Measurements from ENCODE around the gene FAM83B. TPM values are rescaled to one million over a fixed set of nuclear protein-coding genes. Genes with fewer than 3 reads are reported as not detected.
"Not testable (repeated sequence)": the region's sequence is repeated elsewhere in the genome, so short reads cannot be mapped to it uniquely, and the experiment has no call there.

FAM83B gene
- polyA plus RNA-seq: 1 to 10 TPM; 2.7 to 9.9 TPM

- WGBS, 2 donors: 7 to 9% methylated on average over 41 to 50 of the region's 50 CpGs
- H3K27ac ChIP-seq (ENCODE audit: low read depth in 2 of 2, low read length in 1 of 2): peak within 1 kb of the TSS; percentile 93
- H3K36me3 ChIP-seq (ENCODE audit: control insufficient read depth in 2 of 2, insufficient read depth in 2 of 2, low read length in 1 of 2): no peaks in the 10 kb centered on the region
- H3K4me1 ChIP-seq (ENCODE audit: control insufficient read depth in 2 of 2, insufficient read depth in 2 of 2, low read length in 1 of 2): peaks cover 0 to 4% of the 10 kb centered on the region in 2 donors
- peak within 1 kb of the TSS; percentile 65 to 73 for H3K4me3 ChIP-seq (ENCODE audit: low read depth in 1 of 2, low read length in 2 of 2)
- no peaks in the 10 kb centered on the region for H3K27me3 ChIP-seq (ENCODE audit: control insufficient read depth in 1 of 2, insufficient read depth in 2 of 2, low read length in 2 of 2)
- H3K9me3 ChIP-seq (ENCODE audit: control insufficient read depth in 2 of 2, insufficient read depth in 1 of 2, low read depth in 1 of 2, low read length in 1 of 2): no peaks in the 10 kb centered on the region
These were observed at the start of gene FAM83B for GRCh38 chr6:54846243-54846856. TSS of gene FAM83B (plus strand) at chr6:54846771. CDS start at chr6:54870247, 23,476 bp downstream.

- not testable (repeated sequence) for H3K27me3 ChIP-seq (ENCODE audit: control insufficient read depth in 1 of 2, insufficient read depth in 2 of 2, low read length in 2 of 2); H3K4me3 ChIP-seq (ENCODE audit: low read depth in 1 of 2, low read length in 2 of 2); H3K27ac ChIP-seq (ENCODE audit: low read depth in 2 of 2, low read length in 1 of 2); H3K4me1 ChIP-seq (ENCODE audit: control insufficient read depth in 2 of 2, insufficient read depth in 2 of 2, low read length in 1 of 2); H3K36me3 ChIP-seq (ENCODE audit: control insufficient read depth in 2 of 2, insufficient read depth in 2 of 2, low read length in 1 of 2); H3K9me3 ChIP-seq (ENCODE audit: control insufficient read depth in 2 of 2, insufficient read depth in 1 of 2, low read depth in 1 of 2, low read length in 1 of 2)
These were observed 49.7 kb upstream of the FAM83B start for GRCh38 chr6:54796918-54797317.

- peaks cover 0 to 3% of the 10 kb centered on the region in 2 donors for H3K9me3 ChIP-seq (ENCODE audit: control insufficient read depth in 2 of 2, insufficient read depth in 1 of 2, low read depth in 1 of 2, low read length in 1 of 2)
- H3K27ac ChIP-seq (ENCODE audit: low read depth in 2 of 2, low read length in 1 of 2): no peak overlapping the region
- H3K4me1 ChIP-seq (ENCODE audit: control insufficient read depth in 2 of 2, insufficient read depth in 2 of 2, low read length in 1 of 2): no peaks in the 10 kb centered on the region
- no peaks in the 10 kb centered on the region for H3K27me3 ChIP-seq (ENCODE audit: control insufficient read depth in 1 of 2, insufficient read depth in 2 of 2, low read length in 2 of 2)
- 74 to 83% methylated on average over 4 of the region's 4 CpGs for WGBS, 2 donors
- no peaks in the 10 kb centered on the region for H3K36me3 ChIP-seq (ENCODE audit: control insufficient read depth in 2 of 2, insufficient read depth in 2 of 2, low read length in 1 of 2)
- no peak overlapping the region for H3K4me3 ChIP-seq (ENCODE audit: low read depth in 1 of 2, low read length in 2 of 2)
These were observed 46.4 kb upstream of the FAM83B start for GRCh38 chr6:54800050-54800600.

GRCh38 chr6:54801244-54801643, 45.3 kb upstream of the FAM83B start:
- no peaks in the 10 kb centered on the region for H3K36me3 ChIP-seq (ENCODE audit: control insufficient read depth in 2 of 2, insufficient read depth in 2 of 2, low read length in 1 of 2)
- peaks cover 0 to 3% of the 10 kb centered on the region in 2 donors for H3K9me3 ChIP-seq (ENCODE audit: control insufficient read depth in 2 of 2, insufficient read depth in 1 of 2, low read depth in 1 of 2, low read length in 1 of 2)
- no peak overlapping the region for H3K4me3 ChIP-seq (ENCODE audit: low read depth in 1 of 2, low read length in 2 of 2)
- H3K4me1 ChIP-seq (ENCODE audit: control insufficient read depth in 2 of 2, insufficient read depth in 2 of 2, low read length in 1 of 2): no peaks in the 10 kb centered on the region
- no peak overlapping the region for H3K27ac ChIP-seq (ENCODE audit: low read depth in 2 of 2, low read length in 1 of 2)
- H3K27me3 ChIP-seq (ENCODE audit: control insufficient read depth in 1 of 2, insufficient read depth in 2 of 2, low read length in 2 of 2): no peaks in the 10 kb centered on the region

GRCh38 chr6:54801669-54802068, 44.9 kb upstream of the FAM83B start:
- Histone ChIP-seq H3K27ac (ENCODE audit: low read depth in 2 of 2, low read length in 1 of 2) (no peak overlapping the region), H3K27me3 (ENCODE audit: control insufficient read depth in 1 of 2, insufficient read depth in 2 of 2, low read length in 2 of 2) (no peaks in the 10 kb centered on the region), H3K9me3 (ENCODE audit: control insufficient read depth in 2 of 2, insufficient read depth in 1 of 2, low read depth in 1 of 2, low read length in 1 of 2) (peaks cover 0 to 3% of the 10 kb centered on the region in 2 donors), H3K4me3 (ENCODE audit: low read depth in 1 of 2, low read length in 2 of 2) (no peak overlapping the region), H3K36me3 (ENCODE audit: control insufficient read depth in 2 of 2, insufficient read depth in 2 of 2, low read length in 1 of 2) (no peaks in the 10 kb centered on the region), H3K4me1 (ENCODE audit: control insufficient read depth in 2 of 2, insufficient read depth in 2 of 2, low read length in 1 of 2) (no peaks in the 10 kb centered on the region)
- WGBS, 2 donors: 52 to 62% methylated on average over 1 of the region's 1 CpG

- Histone ChIP-seq H3K9me3 (ENCODE audit: control insufficient read depth in 2 of 2, insufficient read depth in 1 of 2, low read depth in 1 of 2, low read length in 1 of 2) (peaks cover 0 to 3% of the 10 kb centered on the region in 2 donors), H3K4me1 (ENCODE audit: control insufficient read depth in 2 of 2, insufficient read depth in 2 of 2, low read length in 1 of 2) (no peaks in the 10 kb centered on the region), H3K27ac (ENCODE audit: low read depth in 2 of 2, low read length in 1 of 2) (no peak overlapping the region), H3K36me3 (ENCODE audit: control insufficient read depth in 2 of 2, insufficient read depth in 2 of 2, low read length in 1 of 2) (no peaks in the 10 kb centered on the region), H3K4me3 (ENCODE audit: low read depth in 1 of 2, low read length in 2 of 2) (no peak overlapping the region), H3K27me3 (ENCODE audit: control insufficient read depth in 1 of 2, insufficient read depth in 2 of 2, low read length in 2 of 2) (no peaks in the 10 kb centered on the region)
- 68 to 69% methylated on average over 5 of the region's 5 CpGs for WGBS, 2 donors
These were observed 43.6 kb upstream of the FAM83B start for GRCh38 chr6:54802775-54803634.

- no peaks in the 10 kb centered on the region for H3K4me1 ChIP-seq (ENCODE audit: control insufficient read depth in 2 of 2, insufficient read depth in 2 of 2, low read length in 1 of 2)
- H3K36me3 ChIP-seq (ENCODE audit: control insufficient read depth in 2 of 2, insufficient read depth in 2 of 2, low read length in 1 of 2): no peaks in the 10 kb centered on the region
- 37 to 42% methylated on average over 1 of the region's 1 CpG for WGBS, 2 donors
- no peak overlapping the region for H3K27ac ChIP-seq (ENCODE audit: low read depth in 2 of 2, low read length in 1 of 2)
- no peak overlapping the region for H3K4me3 ChIP-seq (ENCODE audit: low read depth in 1 of 2, low read length in 2 of 2)
- no peaks in the 10 kb centered on the region for H3K27me3 ChIP-seq (ENCODE audit: control insufficient read depth in 1 of 2, insufficient read depth in 2 of 2, low read length in 2 of 2)
- no peaks in the 10 kb centered on the region for H3K9me3 ChIP-seq (ENCODE audit: control insufficient read depth in 2 of 2, insufficient read depth in 1 of 2, low read depth in 1 of 2, low read length in 1 of 2)
These were observed 41.5 kb upstream of the FAM83B start for GRCh38 chr6:54805077-54805476.

GRCh38 chr6:54810147-54810546, 36.4 kb upstream of the FAM83B start:
- Histone ChIP-seq H3K36me3 (ENCODE audit: control insufficient read depth in 2 of 2, insufficient read depth in 2 of 2, low read length in 1 of 2) (no peaks in the 10 kb centered on the region), H3K27ac (ENCODE audit: low read depth in 2 of 2, low read length in 1 of 2) (no peak overlapping the region), H3K9me3 (ENCODE audit: control insufficient read depth in 2 of 2, insufficient read depth in 1 of 2, low read depth in 1 of 2, low read length in 1 of 2) (no peaks in the 10 kb centered on the region), H3K4me3 (ENCODE audit: low read depth in 1 of 2, low read length in 2 of 2) (no peak overlapping the region), H3K27me3 (ENCODE audit: control insufficient read depth in 1 of 2, insufficient read depth in 2 of 2, low read length in 2 of 2) (no peaks in the 10 kb centered on the region), H3K4me1 (ENCODE audit: control insufficient read depth in 2 of 2, insufficient read depth in 2 of 2, low read length in 1 of 2) (no peaks in the 10 kb centered on the region)

- H3K27ac ChIP-seq (ENCODE audit: low read depth in 2 of 2, low read length in 1 of 2): no peak overlapping the region
- no peak overlapping the region for H3K4me3 ChIP-seq (ENCODE audit: low read depth in 1 of 2, low read length in 2 of 2)
- no peaks in the 10 kb centered on the region for H3K27me3 ChIP-seq (ENCODE audit: control insufficient read depth in 1 of 2, insufficient read depth in 2 of 2, low read length in 2 of 2)
- no peaks in the 10 kb centered on the region for H3K4me1 ChIP-seq (ENCODE audit: control insufficient read depth in 2 of 2, insufficient read depth in 2 of 2, low read length in 1 of 2)
- no peaks in the 10 kb centered on the region for H3K36me3 ChIP-seq (ENCODE audit: control insufficient read depth in 2 of 2, insufficient read depth in 2 of 2, low read length in 1 of 2)
- WGBS, 2 donors: 37 to 43% methylated on average over 3 of the region's 3 CpGs
- H3K9me3 ChIP-seq (ENCODE audit: control insufficient read depth in 2 of 2, insufficient read depth in 1 of 2, low read depth in 1 of 2, low read length in 1 of 2): no peaks in the 10 kb centered on the region
These were observed 32.7 kb upstream of the FAM83B start for GRCh38 chr6:54813892-54814291.
